Subcutaneous adipose tissue (tissue), 4 donors: ENCODE measurements around the gene SLF2. TPM values are rescaled to one million over a fixed set of nuclear protein-coding genes. Genes with fewer than 3 reads are reported as not detected.

Experiments used
- total RNA-seq, 4 donors: library from RNA; depleted of rRNA; stranded (reverse); fragments of >200 nt; gene quantifications; one replicate each; pipeline ENCODE4 v1.1.0, GENCODE V29; 2016
- TF ChIP-seq, protein P1 (sequence below): fragments of 450-650 bp; IDR thresholded peaks from one replicate; pipeline ENCODE4 v1.5.1; 2016; ENCODE audit warnings: low read depth, mild to moderate bottlenecking, control low read depth, antibody characterized with exemption, moderate library complexity

Gene SLF2
- total RNA-seq, 4 donors from 2014 or later = 24.9 to 32.6 (median 28.5) TPM

DNA sequence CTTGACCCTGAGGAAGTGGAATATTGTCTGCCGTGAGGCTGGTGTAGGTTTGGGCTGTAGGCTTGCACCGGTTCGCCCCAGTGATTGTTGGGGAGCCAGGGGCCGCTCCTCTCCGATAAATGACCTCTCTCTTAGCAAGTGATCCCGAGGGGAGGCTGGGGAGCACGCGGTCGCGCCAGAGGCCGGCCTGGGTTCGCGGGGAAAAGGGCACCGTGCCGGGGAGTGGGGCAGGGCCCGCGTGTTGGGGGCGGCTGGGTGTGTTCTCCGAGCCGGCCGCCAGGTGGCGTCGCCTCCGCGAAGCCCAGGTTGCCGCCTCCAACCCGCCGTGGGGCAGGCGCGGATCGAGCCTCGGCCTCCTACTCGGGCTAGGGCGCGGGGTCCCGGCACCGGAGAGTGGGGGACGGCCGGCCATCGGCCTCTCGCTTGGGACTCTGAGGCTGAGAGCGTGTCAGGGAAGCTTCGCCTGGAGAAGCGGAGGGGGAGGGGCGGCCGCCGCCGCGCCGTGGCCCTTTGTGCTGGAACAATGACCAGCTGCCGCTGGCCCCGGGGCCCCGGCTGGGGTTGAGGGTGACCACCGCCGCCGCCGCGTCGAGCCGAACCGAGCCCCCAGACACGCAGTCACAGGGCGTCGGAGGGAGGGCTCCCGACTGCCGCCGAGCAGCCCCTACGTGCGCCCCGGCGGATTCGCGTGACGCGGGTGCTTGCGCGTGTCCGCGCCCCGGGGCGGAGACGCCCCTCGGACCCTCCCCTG, 86.4 kb downstream of the SLF2 start:
- TF ChIP-seq, protein P1, sequence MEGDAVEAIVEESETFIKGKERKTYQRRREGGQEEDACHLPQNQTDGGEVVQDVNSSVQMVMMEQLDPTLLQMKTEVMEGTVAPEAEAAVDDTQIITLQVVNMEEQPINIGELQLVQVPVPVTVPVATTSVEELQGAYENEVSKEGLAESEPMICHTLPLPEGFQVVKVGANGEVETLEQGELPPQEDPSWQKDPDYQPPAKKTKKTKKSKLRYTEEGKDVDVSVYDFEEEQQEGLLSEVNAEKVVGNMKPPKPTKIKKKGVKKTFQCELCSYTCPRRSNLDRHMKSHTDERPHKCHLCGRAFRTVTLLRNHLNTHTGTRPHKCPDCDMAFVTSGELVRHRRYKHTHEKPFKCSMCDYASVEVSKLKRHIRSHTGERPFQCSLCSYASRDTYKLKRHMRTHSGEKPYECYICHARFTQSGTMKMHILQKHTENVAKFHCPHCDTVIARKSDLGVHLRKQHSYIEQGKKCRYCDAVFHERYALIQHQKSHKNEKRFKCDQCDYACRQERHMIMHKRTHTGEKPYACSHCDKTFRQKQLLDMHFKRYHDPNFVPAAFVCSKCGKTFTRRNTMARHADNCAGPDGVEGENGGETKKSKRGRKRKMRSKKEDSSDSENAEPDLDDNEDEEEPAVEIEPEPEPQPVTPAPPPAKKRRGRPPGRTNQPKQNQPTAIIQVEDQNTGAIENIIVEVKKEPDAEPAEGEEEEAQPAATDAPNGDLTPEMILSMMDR = no peak

DNA sequence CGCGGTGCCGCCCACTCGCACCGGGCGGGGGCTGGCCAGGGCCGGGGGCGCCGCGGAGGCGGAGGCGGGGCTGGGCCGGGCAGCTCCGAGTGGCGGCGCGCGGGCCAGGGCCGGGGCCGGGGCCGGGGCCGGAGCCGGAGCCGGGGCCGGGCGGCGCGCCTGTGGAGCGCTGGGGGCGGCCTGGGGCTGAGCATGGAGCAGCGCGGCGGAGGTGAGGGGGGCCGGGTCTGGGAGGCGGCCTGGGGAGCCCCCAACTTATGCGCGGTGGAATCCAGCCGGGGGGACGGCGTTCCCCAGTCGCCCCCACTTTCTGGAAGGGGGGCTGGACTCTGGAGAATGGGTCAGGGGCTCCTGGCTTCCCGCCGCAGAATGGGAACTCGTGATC, 87.0 kb downstream of the SLF2 start, which contains the start of gene LZTS2:
Gene LZTS2, plus strand, starts transcription at position 67 of the 385 bp plus-strand sequence. CDS start 2,731 bp downstream, outside the sequence.
- TF ChIP-seq, protein P1 = no peak

- TF ChIP-seq, protein P1 = no peak
These were observed 87.6 kb downstream of the SLF2 start for GRCh38 chr10:101000127-101000914.

GRCh38 chr10:101000915-101001658, 88.3 kb downstream of the SLF2 start:
- TF ChIP-seq, protein P1 = no peak

DNA sequence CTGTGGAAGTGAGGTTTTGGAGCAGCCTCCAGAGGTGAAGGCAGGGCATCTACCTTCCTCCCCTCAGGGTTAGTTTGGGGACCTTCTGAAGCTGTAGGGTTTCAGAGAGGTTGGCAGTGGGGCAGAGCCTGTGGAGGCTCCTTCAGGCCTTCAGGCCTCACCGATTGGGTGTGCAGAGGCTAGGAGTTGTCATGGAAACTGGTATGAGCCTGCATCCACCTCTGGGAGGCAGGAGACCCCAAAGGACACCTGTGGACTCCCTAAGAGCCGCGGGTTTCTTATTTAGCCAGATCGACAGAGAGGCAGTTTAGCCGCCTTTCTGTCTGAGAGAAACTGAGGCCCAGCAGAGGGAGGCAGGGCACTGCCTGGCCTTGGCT, 88.9 kb downstream of the SLF2 start:
- TF ChIP-seq, protein P1 = no peak

GRCh38 chr10:101002456-101002855, 89.7 kb downstream of the SLF2 start:
- TF ChIP-seq, protein P1 = no peak
